Raji (cell line): ENCODE data around the gene PLGRKT.
"Not testable (repeated sequence)": the region's sequence is repeated elsewhere in the genome, so short reads cannot be mapped to it uniquely, and the experiment has no call there.

Experiments used
- POLR2A ChIP-seq: IDR thresholded peaks from 2 replicates; pipeline ENCODE4 v1.6.1; 2011; ENCODE audit warnings: low read depth, low read length, control low read depth; ENCODE audit not compliant: insufficient read depth

The PLGRKT gene

DNA sequence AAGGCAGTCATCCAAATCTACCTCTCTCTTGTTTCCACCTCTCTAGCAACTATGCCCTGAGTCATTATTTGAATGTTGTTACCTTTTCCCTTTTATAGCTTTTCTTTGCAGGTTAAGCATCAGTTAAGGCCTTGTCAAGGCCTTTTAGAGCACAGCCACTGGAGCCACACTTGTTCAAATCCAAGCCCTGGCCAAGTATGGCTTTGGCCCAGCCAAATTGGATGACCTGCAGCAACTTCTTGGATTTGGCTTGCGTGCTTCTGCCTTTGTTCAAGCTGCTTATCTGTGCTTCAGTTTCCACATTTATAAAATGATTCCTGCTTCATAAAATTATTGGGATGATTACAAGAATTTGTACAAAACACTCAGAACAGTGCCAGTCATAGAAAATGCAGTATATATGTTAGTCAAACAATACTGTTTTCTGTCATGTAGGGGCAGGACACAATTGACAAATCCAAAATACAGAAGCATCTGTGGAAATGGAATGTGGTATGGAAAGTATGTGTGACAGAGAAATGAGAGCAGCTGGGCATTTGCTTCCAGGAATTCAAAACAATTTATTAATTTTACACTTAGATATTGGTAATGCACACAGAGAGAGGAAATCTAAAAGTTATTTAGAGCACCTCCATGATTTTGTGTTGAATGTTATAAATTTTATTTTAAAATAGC lies 80.2 kb downstream of the PLGRKT start:
- no peak for TF ChIP-seq POLR2A

DNA sequence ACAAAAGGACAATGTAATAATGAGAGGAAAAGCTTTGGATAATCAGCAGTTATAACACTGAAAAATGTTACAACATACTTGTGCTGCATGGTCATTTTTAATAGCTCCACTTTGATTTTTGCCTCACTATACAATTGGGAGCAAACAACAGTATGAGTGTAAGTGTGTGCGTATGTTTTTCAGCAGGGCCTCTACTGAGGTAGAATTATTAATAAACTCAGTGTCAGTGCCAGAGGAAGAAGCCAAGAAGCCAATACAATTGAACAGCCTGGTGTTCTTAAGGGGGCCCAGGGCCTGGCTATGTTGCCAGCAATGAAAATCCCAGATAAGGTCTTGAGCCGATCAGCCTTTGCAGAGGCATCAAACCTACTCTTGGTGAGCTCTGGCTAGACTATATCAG lies 81.9 kb downstream of the PLGRKT start:
- no peak for TF ChIP-seq POLR2A

- no peak for TF ChIP-seq POLR2A
Observed at GRCh38 chr9:5355226-5355625, 82.5 kb downstream of the PLGRKT start.

GRCh38 chr9:5354184-5354583 lies 83.5 kb downstream of the PLGRKT start:
- no peak for TF ChIP-seq POLR2A

DNA sequence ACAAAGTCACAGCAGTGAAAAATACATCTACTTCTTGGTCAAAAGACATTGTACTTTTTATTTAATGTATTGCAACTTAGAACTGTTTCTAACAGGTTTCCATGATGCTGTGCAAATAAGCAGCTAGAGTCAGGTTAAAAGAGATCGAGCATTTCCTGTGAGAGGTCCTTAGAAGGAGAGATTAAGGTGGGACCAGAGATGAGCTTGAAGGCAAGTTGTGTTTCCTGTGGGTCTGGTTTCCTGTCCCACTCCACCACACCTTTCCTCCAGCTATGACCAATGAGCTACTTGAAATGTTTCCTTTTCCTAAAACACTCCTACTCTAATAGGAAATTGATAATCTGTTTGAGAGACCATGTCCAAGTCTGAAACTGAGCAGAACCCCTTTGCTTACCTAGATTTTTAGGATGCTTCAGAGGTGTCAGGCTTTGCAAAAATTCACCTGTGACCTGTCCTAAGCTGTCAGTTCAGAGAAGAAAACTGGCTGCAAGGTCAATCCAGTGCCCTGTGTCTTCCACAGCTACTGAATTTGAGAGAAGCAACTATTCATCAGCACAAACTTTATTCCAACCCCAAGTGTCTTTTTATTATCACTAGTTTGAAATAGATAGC lies 85.0 kb downstream of the PLGRKT start:
- TF ChIP-seq POLR2A: no peak

DNA sequence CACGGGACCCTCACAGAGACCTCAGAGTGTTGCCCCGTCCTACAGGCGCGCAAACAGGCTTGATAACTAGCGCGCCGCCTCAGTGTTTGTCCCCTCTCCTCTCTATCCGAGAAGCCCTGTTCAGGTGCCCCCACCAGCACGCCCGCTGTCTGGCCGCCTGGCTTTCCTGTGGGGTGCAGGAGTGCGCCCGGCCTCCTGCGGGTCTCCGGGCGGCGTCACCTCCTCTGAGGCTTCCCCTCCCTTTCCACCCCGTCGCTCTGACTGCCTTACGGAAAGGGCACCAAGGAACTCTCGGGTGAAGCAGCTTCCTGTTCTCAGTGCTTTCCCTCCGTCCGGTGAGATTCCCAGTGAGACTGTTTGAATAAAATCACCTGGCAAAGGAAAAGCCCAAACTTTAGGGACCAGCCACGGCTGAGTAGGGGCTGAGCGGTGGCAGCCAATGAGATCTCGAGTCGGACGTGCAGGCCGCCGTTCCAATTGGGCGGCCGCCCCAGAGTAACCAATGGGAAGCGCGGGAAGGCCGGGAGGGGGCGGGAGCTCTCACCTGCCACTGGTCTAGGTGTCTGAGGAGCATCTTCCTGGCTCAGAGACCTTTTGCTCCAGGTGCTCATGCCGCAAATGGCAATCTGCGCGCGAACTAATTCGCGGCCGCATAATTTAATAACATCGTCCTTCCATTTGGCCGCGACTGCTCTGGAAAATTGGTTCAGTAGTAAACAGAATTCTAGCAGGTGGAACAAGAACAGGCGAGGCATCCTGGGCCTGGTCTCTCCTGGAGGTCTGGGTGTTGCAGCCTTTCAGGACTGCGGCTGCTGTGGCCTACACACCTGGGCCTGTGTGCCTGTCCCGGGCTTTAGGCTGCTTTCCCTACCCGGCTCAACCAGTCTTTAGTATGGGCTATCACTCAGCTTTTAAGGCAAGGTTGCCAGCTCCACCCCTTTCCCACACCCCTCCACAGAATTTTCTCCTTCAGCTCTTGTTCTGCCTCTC lies 98.4 kb downstream of the PLGRKT start, which contains the start of gene RLN1:
Gene RLN1, minus strand, starts transcription at position 885 of the 990 bp plus-strand sequence. Its CDS starts 130 bp downstream, at position 755.
- TF ChIP-seq POLR2A: not testable (repeated sequence)

DNA sequence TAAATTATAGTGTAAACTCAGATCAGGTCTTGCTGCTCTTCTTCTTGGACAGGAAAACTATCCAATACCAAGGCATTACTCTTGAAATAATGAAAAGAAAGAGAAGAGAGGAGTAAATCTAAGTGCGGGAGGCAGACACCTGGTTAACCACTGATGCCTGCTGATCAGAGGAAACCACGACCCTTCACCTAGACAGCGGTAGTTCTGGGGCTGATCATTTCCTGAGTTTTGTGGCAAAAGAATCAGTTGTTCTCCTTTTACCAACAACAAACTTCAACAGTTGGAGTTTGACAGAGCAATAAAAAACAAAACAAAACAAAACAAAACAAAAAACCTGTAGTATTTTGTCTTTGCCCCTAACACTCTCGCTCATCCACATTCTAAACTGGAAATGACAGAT lies 101.0 kb downstream of the PLGRKT start:
- TF ChIP-seq POLR2A: no peak

GRCh38 chr9:5326893-5327548 lies 110.7 kb downstream of the PLGRKT start:
- no peak for TF ChIP-seq POLR2A

- no peak for TF ChIP-seq POLR2A
Observed at GRCh38 chr9:5326187-5326586, 111.5 kb downstream of the PLGRKT start.

DNA sequence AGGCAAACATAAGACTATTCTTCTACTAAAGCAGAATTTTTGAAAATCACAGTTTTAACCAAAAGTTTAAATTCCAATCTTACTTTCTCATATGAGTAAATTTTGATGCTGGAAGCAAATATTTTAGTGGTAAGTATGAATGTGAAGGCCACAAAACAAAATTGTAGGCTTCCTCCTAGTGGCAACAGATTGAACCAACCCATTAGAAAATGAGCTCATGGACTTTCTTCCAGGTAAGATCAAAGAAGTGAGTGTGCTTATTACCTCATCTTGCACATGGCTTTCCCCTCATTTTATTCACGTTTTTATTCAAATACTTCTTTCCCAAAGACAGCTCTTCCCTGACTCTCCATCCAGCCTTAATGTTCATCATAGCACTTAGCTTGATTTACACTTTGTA lies 116.7 kb downstream of the PLGRKT start:
- TF ChIP-seq POLR2A: no peak

DNA sequence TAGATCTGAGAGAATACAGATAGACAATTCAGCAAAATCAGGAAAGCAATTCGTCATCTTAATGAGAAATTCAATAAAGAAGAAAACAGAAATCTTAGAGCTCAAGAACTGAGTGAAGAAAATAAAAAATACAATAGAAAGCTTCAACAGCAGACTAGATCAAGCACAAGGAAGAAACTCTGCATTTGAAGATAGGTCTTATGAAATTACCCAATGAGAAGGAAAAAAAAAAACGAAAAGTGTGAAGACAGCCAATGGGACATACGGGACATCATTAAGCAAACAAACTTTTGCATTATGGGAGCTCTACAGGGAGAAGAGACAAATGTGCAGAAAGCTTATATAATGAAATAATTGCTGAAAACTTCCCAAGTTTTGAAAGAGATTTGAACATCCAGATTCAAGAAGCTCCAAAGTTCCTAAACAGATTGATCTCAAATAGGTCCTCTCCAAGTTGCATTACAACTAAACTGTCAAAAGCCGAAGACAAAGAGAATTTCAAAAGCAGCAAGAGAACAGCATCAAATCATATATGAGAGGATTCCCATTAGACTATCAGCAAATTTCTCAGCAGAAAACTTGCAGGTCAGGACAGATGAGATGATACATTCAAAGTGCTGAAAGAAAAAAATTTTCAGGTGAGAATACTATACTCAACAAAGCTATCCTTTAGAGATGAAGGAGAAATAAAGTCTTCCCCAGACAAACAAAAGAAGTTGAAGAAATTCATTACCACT lies 122.4 kb downstream of the PLGRKT start:
- no peak for TF ChIP-seq POLR2A

DNA sequence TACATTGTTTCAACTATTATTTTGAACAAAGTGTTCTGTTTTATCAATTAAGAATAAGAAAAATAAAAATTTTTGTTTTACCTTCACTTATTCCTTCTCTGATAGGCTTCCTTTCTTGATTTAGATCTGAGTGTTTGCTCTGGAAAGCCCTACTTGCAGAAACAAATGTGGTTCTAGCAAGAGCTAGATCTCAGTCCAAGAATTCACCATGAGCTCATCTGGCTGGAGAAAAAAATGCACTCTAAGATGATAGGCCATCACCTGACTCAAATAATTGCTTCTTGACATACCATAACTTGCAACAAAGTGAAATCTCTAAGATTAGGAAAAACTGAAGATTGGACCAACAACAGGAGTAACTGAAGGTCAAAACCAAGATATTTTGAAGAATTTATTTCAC lies 126.9 kb downstream of the PLGRKT start:
- no peak for TF ChIP-seq POLR2A
